Measurements from ENCODE around the gene GNG3. TPM values are rescaled to one million over a fixed set of nuclear protein-coding genes. Genes with fewer than 3 reads are reported as not detected.
"Not testable (repeated sequence)": the region's sequence is repeated elsewhere in the genome, so short reads cannot be mapped to it uniquely, and the experiment has no call there.

The GNG3 gene
- total and polyA plus RNA-seq, 2 experiments from 2014 or later: 0.23 to 1.2 TPM

- Histone ChIP-seq H3K9me3 (ENCODE audit: low read depth) (no peaks in the 10 kb centered on the region), H2AFZ (no peak overlapping the region), H3K4me2 (no peak overlapping the region), H3K4me3 (no peak overlapping the region), H3K9me2 (replicated peaks; ENCODE audit: insufficient read depth) (no peaks in the 10 kb centered on the region), H3K27ac (no peak overlapping the region), H3K36me3 (replicated peaks; ENCODE audit: insufficient read depth, low read depth) (peaks cover 6% of the 10 kb centered on the region), H4K20me1 (ENCODE audit: insufficient read depth, poor library complexity, severe bottlenecking) (no peaks in the 10 kb centered on the region), H3K4me1 (ENCODE audit: insufficient read depth) (no peaks in the 10 kb centered on the region), H3K79me2 (peaks cover 28% of the 10 kb centered on the region), H3K27me3 (no peaks in the 10 kb centered on the region)
- TF ChIP-seq CTCF (IDR thresholded peaks at IDR 0.05; ENCODE audit: poor library complexity) (no peak), EZH2 (IDR thresholded peaks at IDR 0.05; ENCODE audit: borderline replicate concordance) (no peak), EZH2phosphoT487 (IDR thresholded peaks at IDR 0.05; ENCODE audit: low read depth, severe bottlenecking, unreplicated experiment) (no peak)
- no peak for DNase-seq (ENCODE audit: low spot score)
Measured at GRCh38 chr11:62737196-62737595, 29.7 kb downstream of the GNG3 start.

- Histone ChIP-seq H3K27me3 (no peaks in the 10 kb centered on the region), H3K79me2 (peaks cover 24% of the 10 kb centered on the region), H2AFZ (no peak overlapping the region), H3K4me2 (no peak overlapping the region), H3K27ac (no peak overlapping the region), H4K20me1 (ENCODE audit: insufficient read depth, poor library complexity, severe bottlenecking) (no peaks in the 10 kb centered on the region), H3K36me3 (replicated peaks; ENCODE audit: insufficient read depth, low read depth) (no peaks in the 10 kb centered on the region), H3K4me3 (no peak overlapping the region), H3K4me1 (ENCODE audit: insufficient read depth) (peaks cover 4% of the 10 kb centered on the region), H3K9me3 (ENCODE audit: low read depth) (no peaks in the 10 kb centered on the region), H3K9me2 (replicated peaks; ENCODE audit: insufficient read depth) (no peaks in the 10 kb centered on the region)
- DNase-seq (ENCODE audit: low spot score): no peak
- 90% methylated on average over 9 of the region's 9 CpGs for WGBS (ENCODE audit: low lambda C conversion rate, missing lambda C conversion rate)
- TF ChIP-seq EZH2phosphoT487 (IDR thresholded peaks at IDR 0.05; ENCODE audit: low read depth, severe bottlenecking, unreplicated experiment) (no peak), EZH2 (IDR thresholded peaks at IDR 0.05; ENCODE audit: borderline replicate concordance) (no peak), CTCF (IDR thresholded peaks at IDR 0.05; ENCODE audit: poor library complexity) (no peak)
Measured at GRCh38 chr11:62747475-62748160, 40.1 kb downstream of the GNG3 start.

- not testable (repeated sequence) for H3K9me2 ChIP-seq (replicated peaks; ENCODE audit: insufficient read depth); H4K20me1 ChIP-seq (ENCODE audit: insufficient read depth, poor library complexity, severe bottlenecking); H3K27ac ChIP-seq
Measured at GRCh38 chr11:62749931-62750330, 42.5 kb downstream of the GNG3 start.

GRCh38 chr11:62752177-62752785, 44.8 kb downstream of the GNG3 start:
- 98% methylated on average over 14 of the region's 14 CpGs for WGBS (ENCODE audit: low lambda C conversion rate, missing lambda C conversion rate)
- Histone ChIP-seq H3K79me2 (peaks cover 32% of the 10 kb centered on the region), H3K27ac (no peak overlapping the region), H3K4me3 (no peak overlapping the region), H3K4me1 (ENCODE audit: insufficient read depth) (peaks cover 12% of the 10 kb centered on the region), H3K9me2 (replicated peaks; ENCODE audit: insufficient read depth) (no peaks in the 10 kb centered on the region), H3K4me2 (no peak overlapping the region), H2AFZ (no peak overlapping the region), H4K20me1 (ENCODE audit: insufficient read depth, poor library complexity, severe bottlenecking) (no peaks in the 10 kb centered on the region), H3K36me3 (replicated peaks; ENCODE audit: insufficient read depth, low read depth) (no peaks in the 10 kb centered on the region), H3K27me3 (no peaks in the 10 kb centered on the region), H3K9me3 (ENCODE audit: low read depth) (no peaks in the 10 kb centered on the region)
- no peak for TF ChIP-seq EZH2 (IDR thresholded peaks at IDR 0.05; ENCODE audit: borderline replicate concordance)
- no peak for TF ChIP-seq CTCF (IDR thresholded peaks at IDR 0.05; ENCODE audit: poor library complexity)
- TF ChIP-seq EZH2phosphoT487 (IDR thresholded peaks at IDR 0.05; ENCODE audit: low read depth, severe bottlenecking, unreplicated experiment): no peak
- DNase-seq (ENCODE audit: low spot score): no peak

More at GRCh38 chr11:62749931-62750330, 42.5 kb downstream of the GNG3 start:
- 94% methylated on average over 5 of the region's 5 CpGs for WGBS (ENCODE audit: low lambda C conversion rate, missing lambda C conversion rate)
- not testable (repeated sequence) for DNase-seq (ENCODE audit: low spot score); H3K4me3 ChIP-seq; H3K36me3 ChIP-seq (replicated peaks; ENCODE audit: insufficient read depth, low read depth); H3K27me3 ChIP-seq; H3K4me2 ChIP-seq; H3K9me3 ChIP-seq (ENCODE audit: low read depth); H2AFZ ChIP-seq
- Histone ChIP-seq H3K79me2 (peaks cover 32% of the 10 kb centered on the region), H3K4me1 (ENCODE audit: insufficient read depth) (peaks cover 12% of the 10 kb centered on the region)
